GM23338 (cell line): ENCODE data around the gene FARS2. TPM values are rescaled to one million over a fixed set of nuclear protein-coding genes. Genes with fewer than 3 reads are reported as not detected.

Experiments used
- ATAC-seq: fragments of 200-7000 bp; cut with Tn5 transposase; 3 replicates; pipeline ENCODE4 v1.9.1; 2020
- DNase-seq: peaks from one replicate; pipeline ENCODE4 v3.0.0-alpha.2; 2015; ENCODE audit warnings: low spot score
- H2AFZ ChIP-seq: fragments of 200-600 bp; sonication (generic); 2 replicates; pipeline ENCODE4 v1.8.0; 2016; ENCODE audit warnings: antibody characterized with exemption, mild to moderate bottlenecking, moderate library complexity
- H3F3A ChIP-seq: fragments of 200-600 bp; sonication (generic); replicated peaks from 2 replicates; pipeline ENCODE4 v1.8.0; 2017; ENCODE audit warnings: antibody characterized with exemption, mixed run types, low read depth
- H3K27ac ChIP-seq: fragments of 200-600 bp; sonication (generic); 2 replicates; pipeline ENCODE4 v1.6.1; 2016; ENCODE audit warnings: low read depth
- H3K27me3 ChIP-seq: fragments of 200-600 bp; sonication (generic); 2 replicates; pipeline ENCODE4 v1.8.0; 2016; ENCODE audit warnings: mild to moderate bottlenecking, mixed run types, moderate library complexity; ENCODE audit not compliant: insufficient read depth
- H3K36me3 ChIP-seq: fragments of 200-600 bp; sonication (generic); 2 replicates; pipeline ENCODE4 v1.8.0; 2016; ENCODE audit warnings: mild to moderate bottlenecking; ENCODE audit not compliant: insufficient read depth
- H3K4me1 ChIP-seq: fragments of 200-600 bp; sonication (generic); 2 replicates; pipeline ENCODE4 v1.8.0; 2016; ENCODE audit warnings: mild to moderate bottlenecking, moderate library complexity; ENCODE audit not compliant: insufficient read depth
- H3K4me2 ChIP-seq: fragments of 200-600 bp; sonication (generic); 2 replicates; pipeline ENCODE4 v1.7.1; 2017; ENCODE audit warnings: mixed run types
- H3K4me3 ChIP-seq: fragments of 200-600 bp; sonication (generic); 2 replicates; pipeline ENCODE4 v1.6.1; 2016; ENCODE audit warnings: mixed run types
- H3K79me2 ChIP-seq: fragments of 200-600 bp; sonication (generic); replicated peaks from 2 replicates; pipeline ENCODE4 v1.8.0; 2017; ENCODE audit warnings: mild to moderate bottlenecking; ENCODE audit not compliant: insufficient read depth
- H3K9me2 ChIP-seq: fragments of 200-600 bp; sonication (generic); 2 replicates; pipeline ENCODE4 v1.8.0; 2017; ENCODE audit not compliant: insufficient read depth
- H4K20me1 ChIP-seq: fragments of 200-600 bp; sonication (generic); replicated peaks from 2 replicates; pipeline ENCODE4 v1.8.0; 2017; ENCODE audit warnings: mild to moderate bottlenecking; ENCODE audit not compliant: insufficient read depth
- H3K27ac Mint-ChIP-seq: 2 replicates; pipeline ENCODE4 v1.8.0; 2020; ENCODE audit warnings: inconsistent platforms, mild to moderate bottlenecking, moderate library complexity, mixed read lengths
- H3K27me3 Mint-ChIP-seq: 3 replicates; pipeline ENCODE4 v1.8.0; 2022; ENCODE audit warnings: low read depth, mild to moderate bottlenecking, moderate library complexity, mixed read lengths, inconsistent platforms; ENCODE audit not compliant: insufficient read depth, poor library complexity
- H3K36me3 Mint-ChIP-seq: 3 replicates; pipeline ENCODE4 v1.8.0; 2021; ENCODE audit warnings: low read depth, mild to moderate bottlenecking, inconsistent platforms, moderate library complexity, mixed read lengths
- H3K4me1 Mint-ChIP-seq: 3 replicates; pipeline ENCODE4 v1.8.0; 2020; ENCODE audit warnings: mild to moderate bottlenecking, inconsistent platforms, mixed read lengths
- H3K4me3 Mint-ChIP-seq: 3 replicates; pipeline ENCODE4 v1.8.0; 2021; ENCODE audit warnings: moderate library complexity, mild to moderate bottlenecking, inconsistent platforms, mixed read lengths
- H3K9me3 Mint-ChIP-seq: 3 replicates; pipeline ENCODE4 v1.8.0; 2020; ENCODE audit warnings: moderate library complexity, mild to moderate bottlenecking, inconsistent platforms, mixed read lengths
- CREB1 ChIP-seq: fragments of 250-450 bp; sonication (Bioruptor Pico); IDR thresholded peaks from 2 replicates; pipeline ENCODE4 v1.5.0; 2020; ENCODE audit warnings: low read depth, mild to moderate bottlenecking, moderate library complexity
- CTCF ChIP-seq, 2 experiments: fragments of 200-600 bp in 1 of 2; sonication (generic) in 1 of 2; conservative IDR thresholded peaks; 2 replicates each; pipeline versions ENCODE4 v1.5.1 to v1.6.1; 2016 to 2017; ENCODE audit warnings: antibody characterized with exemption in 2 of 2, low read depth in 2 of 2, mild to moderate bottlenecking in 2 of 2, moderate library complexity in 1 of 2
- ETS1 ChIP-seq: IDR thresholded peaks from 2 replicates; pipeline ENCODE4 v1.6.1; 2016; ENCODE audit warnings: antibody characterized with exemption
- EZH2 ChIP-seq: fragments of 200-600 bp; sonication (generic); IDR thresholded peaks from one replicate; pipeline ENCODE4 v1.8.0; 2017; ENCODE audit warnings: antibody characterized with exemption, mild to moderate bottlenecking, low read depth; ENCODE audit not compliant: unreplicated experiment
- EZH2phosphoT487 ChIP-seq: fragments of 200-600 bp; sonication (generic); IDR thresholded peaks from one replicate; pipeline ENCODE4 v1.8.1; 2018; ENCODE audit warnings: antibody characterized with exemption; ENCODE audit not compliant: unreplicated experiment
- JUNB ChIP-seq: IDR thresholded peaks from one replicate; pipeline ENCODE4 v1.6.1; 2016; ENCODE audit warnings: antibody characterized with exemption; ENCODE audit not compliant: unreplicated experiment
- NANOG ChIP-seq: IDR thresholded peaks from 2 replicates; pipeline ENCODE4 v1.6.1; 2016; ENCODE audit warnings: antibody characterized with exemption, borderline replicate concordance
- POLR2AphosphoS5 ChIP-seq: IDR thresholded peaks from 2 replicates; pipeline ENCODE4 v1.6.1; 2016; ENCODE audit warnings: antibody characterized with exemption, low read depth
- REST ChIP-seq: IDR thresholded peaks from one replicate; pipeline ENCODE4 v1.6.1; 2018; ENCODE audit warnings: antibody characterized with exemption; ENCODE audit not compliant: unreplicated experiment
- STAT1 ChIP-seq: IDR thresholded peaks from one replicate; pipeline ENCODE4 v1.6.1; 2016; ENCODE audit warnings: antibody characterized with exemption; ENCODE audit not compliant: unreplicated experiment
- ZNF114 ChIP-seq: fragments of 250-450 bp; sonication (Bioruptor Pico); IDR thresholded peaks from 2 replicates; pipeline ENCODE4 v1.5.0; 2020; ENCODE audit warnings: mild to moderate bottlenecking, moderate library complexity
- ZNF331 ChIP-seq: fragments of 250-450 bp; sonication (Bioruptor Pico); IDR thresholded peaks from 2 replicates; pipeline ENCODE4 v1.5.0; 2020; ENCODE audit warnings: low read depth, mild to moderate bottlenecking, moderate library complexity
- ZNF462 ChIP-seq: fragments of 250-450 bp; sonication (Bioruptor Pico); IDR thresholded peaks from 2 replicates; pipeline ENCODE4 v1.5.0; 2020; ENCODE audit warnings: mild to moderate bottlenecking, moderate library complexity
- polyA plus RNA-seq: library from polyadenylated mRNA; unstranded; fragments of >200 nt; fragmentation: Nextera tagmentation; extraction: Ambion mirVana; gene quantifications from 2 replicates; pipeline ENCODE4 v1.2.1, GENCODE V29; 2016
- total RNA-seq: library from RNA; depleted of rRNA; stranded (reverse); fragments of >200 nt; shearing (Covaris generic); gene quantifications from 2 replicates; pipeline ENCODE4 v1.2.3, GENCODE V29; 2014

FARS2 gene
- total and polyA plus RNA-seq, 2 experiments from 2014 or later: 7.6 to 19.0 TPM

DNA sequence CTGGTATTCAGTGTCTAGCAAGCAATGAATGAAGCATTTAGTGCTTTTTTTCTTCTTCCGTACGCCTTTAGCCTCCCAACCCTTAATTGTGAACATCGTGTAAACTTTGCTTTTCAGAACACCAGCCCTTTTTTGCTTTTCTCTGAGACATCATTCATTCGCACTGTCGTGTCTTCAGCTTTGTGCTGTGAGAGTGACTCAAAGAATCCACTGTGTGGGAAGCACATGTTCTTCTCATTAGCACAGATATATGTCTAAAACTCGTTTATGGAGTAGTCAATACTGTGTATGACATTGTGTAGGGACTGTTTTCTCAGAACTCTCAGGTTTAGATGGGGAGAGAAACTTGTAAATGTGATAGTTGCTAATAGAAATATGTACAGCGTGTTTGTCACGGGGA lies 279.1 kb downstream of the FARS2 start:
- Histone ChIP-seq H3K36me3 (no peaks in the 10 kb centered on the region), H2AFZ (no peak overlapping the region), H3K4me3 (no peak overlapping the region), H3K4me2 (no peak overlapping the region), H3K4me1 (no peaks in the 10 kb centered on the region), H3K27ac (no peak overlapping the region), H4K20me1 (no peaks in the 10 kb centered on the region), H3K27me3 (no peaks in the 10 kb centered on the region), H3K9me2 (0 out of 2 replicates have a peak, but pooled peaks cover 12% of the 10 kb centered on the region), H3K79me2 (no peaks in the 10 kb centered on the region), H3F3A (no peaks in the 10 kb centered on the region)
- H3K4me3 Mint-ChIP-seq: no peak overlapping the region
- H3K9me3 Mint-ChIP-seq: peaks cover 5% of the 10 kb centered on the region; the same call in 2 of the 3 replicates
- peaks cover 19% of the 10 kb centered on the region for H3K4me1 Mint-ChIP-seq
- H3K36me3 Mint-ChIP-seq: peaks cover 15% of the 10 kb centered on the region; the same call in 2 of the 3 replicates
- no peak overlapping the region; the same call in 1 of the 2 replicates for H3K27ac Mint-ChIP-seq
- no peaks in the 10 kb centered on the region for H3K27me3 Mint-ChIP-seq
- no peak for TF ChIP-seq ZNF462 (CRISPR knock-in tag)
- no peak for TF ChIP-seq REST
- no peak for TF ChIP-seq ZNF114 (CRISPR knock-in tag)
- TF ChIP-seq EZH2phosphoT487: no peak
- no peak for TF ChIP-seq EZH2
- TF ChIP-seq ZNF331 (CRISPR knock-in tag): no peak
- no peak for TF ChIP-seq NANOG
- no peak for TF ChIP-seq POLR2AphosphoS5
- TF ChIP-seq CREB1 (CRISPR knock-in tag): no peak
- TF ChIP-seq CTCF (conservative IDR thresholded peaks at IDR 0.05; ENCODE audit: low read depth in 2 of 2): no peak
- TF ChIP-seq JUNB: no peak
- TF ChIP-seq STAT1: no peak
- TF ChIP-seq ETS1: no peak
- ATAC-seq (no peak), DNase-seq (no peak)
